ENCODE data around the gene N4BP2.
"Not testable (repeated sequence)": the region's sequence is repeated elsewhere in the genome, so short reads cannot be mapped to it uniquely, and the experiment has no call there.

Gene N4BP2

GRCh38 chr4:40056716-40057585, at the start of gene N4BP2:
Gene N4BP2, plus strand, starts transcription at chr4:40056850. Its CDS starts 40,491 bp downstream, at chr4:40097341.
- H3K27ac ChIP-seq, result peak within 1 kb of the TSS; percentile 94
- peak; percentile 52 for TF ChIP-seq CTCF (IDR thresholded peaks at IDR 0.05; ENCODE audit: low read depth, low read length, missing control alignments)
- in situ Hi-C loops (cut with HindIII; ENCODE audit: low pct_ligation_motif_present, low sequenced_read_pairs), result no loop called here
- DNase-seq, result peak; percentile 59
- no peaks in the 10 kb centered on the region for H3K36me3 ChIP-seq (replicated peaks)
- peak within 1 kb of the TSS; percentile 65 for H3K4me3 ChIP-seq (ENCODE audit: low read depth, low read length)
- no peaks in the 10 kb centered on the region for H3K27me3 ChIP-seq (replicated peaks)

- Histone ChIP-seq H3K36me3 (replicated peaks) (no peaks in the 10 kb centered on the region), H3K4me3 (ENCODE audit: low read depth, low read length) (no peak overlapping the region), H3K27ac (no peak overlapping the region), H3K27me3 (replicated peaks) (no peaks in the 10 kb centered on the region)
- TF ChIP-seq CTCF (IDR thresholded peaks at IDR 0.05; ENCODE audit: low read depth, low read length, missing control alignments), result no peak
- DNase-seq, result no peak
- in situ Hi-C loops (cut with HindIII; ENCODE audit: low pct_ligation_motif_present, low sequenced_read_pairs), result no loop called here
Observed at GRCh38 chr4:40016007-40016406, 40.6 kb upstream of the N4BP2 start.

GRCh38 chr4:40020221-40020620, 36.4 kb upstream of the N4BP2 start:
- DNase-seq, result no peak
- Histone ChIP-seq H3K27me3 (replicated peaks) (no peaks in the 10 kb centered on the region), H3K27ac (no peak overlapping the region), H3K36me3 (replicated peaks) (no peaks in the 10 kb centered on the region), H3K4me3 (ENCODE audit: low read depth, low read length) (no peak overlapping the region)
- in situ Hi-C loops (cut with HindIII; ENCODE audit: low pct_ligation_motif_present, low sequenced_read_pairs), result no loop called here
- no peak for TF ChIP-seq CTCF (IDR thresholded peaks at IDR 0.05; ENCODE audit: low read depth, low read length, missing control alignments)

GRCh38 chr4:40021116-40021515, 35.5 kb upstream of the N4BP2 start:
- H3K36me3 ChIP-seq (replicated peaks); H3K27ac ChIP-seq; H3K27me3 ChIP-seq (replicated peaks); DNase-seq; H3K4me3 ChIP-seq (ENCODE audit: low read depth, low read length); in situ Hi-C loops (cut with HindIII; ENCODE audit: low pct_ligation_motif_present, low sequenced_read_pairs): not testable (repeated sequence)

DNA sequence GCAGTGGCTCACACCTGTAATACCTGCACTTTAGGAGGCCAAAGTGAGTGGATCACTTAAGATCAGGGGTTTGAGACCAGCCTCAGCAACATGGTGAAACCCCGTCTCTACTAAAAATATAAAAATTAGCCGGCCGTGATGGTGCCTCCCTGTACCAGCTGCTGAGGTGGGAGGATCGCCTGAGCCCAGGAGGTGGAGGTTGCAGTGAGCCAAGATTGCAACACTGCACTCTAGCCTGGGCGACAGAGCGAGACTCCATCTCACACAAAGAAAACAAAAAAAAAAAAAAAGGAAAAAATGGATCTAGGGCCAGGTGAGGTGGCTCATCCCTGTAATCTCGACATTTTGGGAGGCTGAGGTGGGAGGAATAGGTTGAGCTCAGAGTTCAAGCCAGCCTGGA, 32.6 kb upstream of the N4BP2 start:
- H3K27me3 ChIP-seq (replicated peaks); H3K36me3 ChIP-seq (replicated peaks); in situ Hi-C loops (cut with HindIII; ENCODE audit: low pct_ligation_motif_present, low sequenced_read_pairs): not testable (repeated sequence)

DNA sequence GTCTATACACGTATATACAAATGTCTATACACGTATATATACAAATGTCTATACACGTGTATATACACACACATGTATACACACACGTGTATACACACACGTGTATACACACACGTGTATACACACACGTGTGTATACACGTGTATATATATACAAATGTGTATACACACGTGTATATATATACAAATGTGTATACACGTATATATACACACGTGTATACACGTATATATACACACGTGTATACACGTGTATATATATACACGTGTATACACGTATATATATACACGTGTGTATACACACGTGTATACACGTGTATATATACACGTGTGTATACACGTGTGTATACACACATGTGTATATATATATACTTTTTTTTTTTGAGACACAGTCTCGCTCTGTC, 23.9 kb upstream of the N4BP2 start:
- no peak overlapping the region for H3K27ac ChIP-seq
- no peaks in the 10 kb centered on the region for H3K27me3 ChIP-seq (replicated peaks)
- in situ Hi-C loops (cut with HindIII; ENCODE audit: low pct_ligation_motif_present, low sequenced_read_pairs), result no loop called here
- H3K4me3 ChIP-seq (ENCODE audit: low read depth, low read length), result no peak overlapping the region
- no peaks in the 10 kb centered on the region for H3K36me3 ChIP-seq (replicated peaks)
- no peak for DNase-seq
- no peak for TF ChIP-seq CTCF (IDR thresholded peaks at IDR 0.05; ENCODE audit: low read depth, low read length, missing control alignments)

More for the DNA sequence above, 32.6 kb upstream of the N4BP2 start:
- H3K27ac ChIP-seq; DNase-seq; H3K4me3 ChIP-seq (ENCODE audit: low read depth, low read length): not testable (repeated sequence)

DNA sequence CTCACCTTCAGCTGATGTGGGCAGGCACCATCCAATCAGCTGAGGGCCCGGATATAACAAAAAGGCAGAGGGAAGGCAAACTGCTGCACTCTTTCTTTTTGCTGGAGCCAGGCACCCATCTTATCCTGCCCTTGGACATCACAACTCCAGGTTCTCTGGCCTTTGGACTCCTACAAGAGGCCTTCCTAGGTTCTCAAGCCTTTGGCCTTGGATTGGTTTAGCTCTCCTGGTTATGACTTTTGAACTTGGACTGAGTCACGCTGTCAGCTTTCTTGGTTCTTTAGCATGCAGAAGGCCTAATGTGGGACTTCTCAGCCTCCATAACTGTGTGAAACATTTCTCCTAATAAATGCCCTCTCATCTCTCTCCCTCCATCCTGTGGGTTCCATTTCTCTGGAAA, 23.0 kb upstream of the N4BP2 start:
- DNase-seq, result no peak
- no peaks in the 10 kb centered on the region for H3K27me3 ChIP-seq (replicated peaks)
- TF ChIP-seq CTCF (IDR thresholded peaks at IDR 0.05; ENCODE audit: low read depth, low read length, missing control alignments), result no peak
- H3K27ac ChIP-seq, result no peak overlapping the region
- in situ Hi-C loops (cut with HindIII; ENCODE audit: low pct_ligation_motif_present, low sequenced_read_pairs), result no loop called here
- H3K4me3 ChIP-seq (ENCODE audit: low read depth, low read length), result no peak overlapping the region
- no peaks in the 10 kb centered on the region for H3K36me3 ChIP-seq (replicated peaks)
